Breast epithelium (tissue), 3 donors: Measurements from ENCODE around the gene NUP98.

Experiments used
- POLR2A ChIP-seq: fragments of 450-650 bp; IDR thresholded peaks from one replicate; pipeline ENCODE4 v1.6.1; 2016; ENCODE audit warnings: antibody characterized with exemption, mild to moderate bottlenecking, moderate library complexity
- POLR2AphosphoS5 ChIP-seq, 3 donors: sonication (generic); formaldehyde crosslinking; IDR thresholded peaks; one replicate each; pipeline ENCODE4 v1.6.1; 2017; ENCODE audit warnings: antibody characterized with exemption in 3 of 3
- TF ChIP-seq, protein P1 (sequence below), 3 donors: fragments of 450-650 bp; IDR thresholded peaks; one replicate each; pipeline ENCODE4 v1.5.1; 2016 to 2017; ENCODE audit warnings: antibody characterized with exemption in 3 of 3, mild to moderate bottlenecking in 3 of 3, moderate library complexity in 3 of 3

DNA sequence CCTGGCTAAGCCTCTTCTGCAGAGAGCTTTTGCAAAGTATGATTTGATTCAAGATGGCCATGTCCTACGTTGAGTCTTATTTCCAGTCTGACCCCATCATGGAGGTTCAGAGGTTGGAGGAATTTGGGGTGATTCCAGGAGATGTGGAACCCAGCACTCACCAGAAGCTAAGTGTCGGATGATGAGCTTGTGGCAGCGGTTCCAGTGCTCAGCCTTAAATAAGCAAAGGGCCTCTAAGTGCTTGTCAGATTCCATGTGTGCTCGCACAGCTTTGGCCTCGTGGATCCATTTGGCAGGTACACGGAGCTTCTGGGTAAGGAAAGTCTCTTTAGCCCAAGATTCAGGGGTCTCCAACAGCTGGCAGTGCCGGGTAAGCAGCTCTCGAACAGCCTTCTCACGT is 114.3 kb downstream of the NUP98 start:
- TF ChIP-seq, protein P1, sequence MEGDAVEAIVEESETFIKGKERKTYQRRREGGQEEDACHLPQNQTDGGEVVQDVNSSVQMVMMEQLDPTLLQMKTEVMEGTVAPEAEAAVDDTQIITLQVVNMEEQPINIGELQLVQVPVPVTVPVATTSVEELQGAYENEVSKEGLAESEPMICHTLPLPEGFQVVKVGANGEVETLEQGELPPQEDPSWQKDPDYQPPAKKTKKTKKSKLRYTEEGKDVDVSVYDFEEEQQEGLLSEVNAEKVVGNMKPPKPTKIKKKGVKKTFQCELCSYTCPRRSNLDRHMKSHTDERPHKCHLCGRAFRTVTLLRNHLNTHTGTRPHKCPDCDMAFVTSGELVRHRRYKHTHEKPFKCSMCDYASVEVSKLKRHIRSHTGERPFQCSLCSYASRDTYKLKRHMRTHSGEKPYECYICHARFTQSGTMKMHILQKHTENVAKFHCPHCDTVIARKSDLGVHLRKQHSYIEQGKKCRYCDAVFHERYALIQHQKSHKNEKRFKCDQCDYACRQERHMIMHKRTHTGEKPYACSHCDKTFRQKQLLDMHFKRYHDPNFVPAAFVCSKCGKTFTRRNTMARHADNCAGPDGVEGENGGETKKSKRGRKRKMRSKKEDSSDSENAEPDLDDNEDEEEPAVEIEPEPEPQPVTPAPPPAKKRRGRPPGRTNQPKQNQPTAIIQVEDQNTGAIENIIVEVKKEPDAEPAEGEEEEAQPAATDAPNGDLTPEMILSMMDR (IDR thresholded peaks at IDR 0.05), result no peak
- TF ChIP-seq POLR2A (no peak), POLR2AphosphoS5 (IDR thresholded peaks at IDR 0.05) (no peak)
